Esophagus muscularis mucosa (tissue), 4 donors: Measurements from ENCODE around the gene SYAP1.
"Not testable (repeated sequence)": the region's sequence is repeated elsewhere in the genome, so short reads cannot be mapped to it uniquely, and the experiment has no call there.

Source experiments
- CTCF ChIP-seq, 3 experiments: fragments of 200-600 bp in 2 of 3; fragments of 450-650 bp in 1 of 3; sonication (generic) in 2 of 3; IDR thresholded peaks; one replicate each; pipeline ENCODE4 v1.5.1; 2017 to 2019; ENCODE audit warnings: antibody characterized with exemption in 3 of 3, mild to moderate bottlenecking in 2 of 3, moderate library complexity in 1 of 3
- EP300 ChIP-seq: sonication (generic); formaldehyde crosslinking; IDR thresholded peaks from one replicate; pipeline ENCODE4 v1.6.1; 2017; ENCODE audit warnings: antibody characterized with exemption
- POLR2A ChIP-seq: fragments of 450-650 bp; IDR thresholded peaks from one replicate; pipeline ENCODE4 v1.6.1; 2017; ENCODE audit warnings: antibody characterized with exemption, moderate library complexity, mild to moderate bottlenecking, low read depth

GRCh38 chrX:16715638-16716037 lies 3.8 kb upstream of the SYAP1 start:
- not testable (repeated sequence) for TF ChIP-seq CTCF (IDR thresholded peaks at IDR 0.05); POLR2A; EP300
